ENCODE results near the gene EGFR.

Gene EGFR

GRCh38 chr7:55070854-55071253 is 52.0 kb downstream of the EGFR start:
- DNase-seq (ENCODE audit: low spot score), result no peak
- in situ Hi-C loops (cut with MboI; ENCODE audit: low sequenced_read_pairs, unreplicated experiment), result no loop called here
- no peak for TF ChIP-seq CTCF (IDR thresholded peaks at IDR 0.05; ENCODE audit: borderline replicate concordance, control extremely low read depth, extremely low read depth, insufficient read depth, missing control alignments)

GRCh38 chr7:55071411-55072175 is 52.8 kb downstream of the EGFR start:
- no peak for DNase-seq (ENCODE audit: low spot score)
- in situ Hi-C loops (cut with MboI; ENCODE audit: low sequenced_read_pairs, unreplicated experiment), result no loop called here
- no peak for TF ChIP-seq CTCF (IDR thresholded peaks at IDR 0.05; ENCODE audit: borderline replicate concordance, control extremely low read depth, extremely low read depth, insufficient read depth, missing control alignments)

GRCh38 chr7:55072251-55072650 is 53.4 kb downstream of the EGFR start:
- TF ChIP-seq CTCF (IDR thresholded peaks at IDR 0.05; ENCODE audit: borderline replicate concordance, control extremely low read depth, extremely low read depth, insufficient read depth, missing control alignments), result no peak
- in situ Hi-C loops (cut with MboI; ENCODE audit: low sequenced_read_pairs, unreplicated experiment), result no loop called here
- DNase-seq (ENCODE audit: low spot score), result no peak

GRCh38 chr7:55073051-55073511 is 54.3 kb downstream of the EGFR start:
- in situ Hi-C loops (cut with MboI; ENCODE audit: low sequenced_read_pairs, unreplicated experiment), result no loop called here
- peak; percentile 62 for DNase-seq (ENCODE audit: low spot score)
- TF ChIP-seq CTCF (IDR thresholded peaks at IDR 0.05; ENCODE audit: borderline replicate concordance, control extremely low read depth, extremely low read depth, insufficient read depth, missing control alignments), result no peak

GRCh38 chr7:55073976-55074528 is 55.2 kb downstream of the EGFR start:
- in situ Hi-C loops (cut with MboI; ENCODE audit: low sequenced_read_pairs, unreplicated experiment), result no loop called here
- TF ChIP-seq CTCF (IDR thresholded peaks at IDR 0.05; ENCODE audit: borderline replicate concordance, control extremely low read depth, extremely low read depth, insufficient read depth, missing control alignments), result no peak
- peak; percentile 76 for DNase-seq (ENCODE audit: low spot score)

GRCh38 chr7:55075464-55076021 is 56.7 kb downstream of the EGFR start:
- in situ Hi-C loops (cut with MboI; ENCODE audit: low sequenced_read_pairs, unreplicated experiment), result no loop called here
- no peak for TF ChIP-seq CTCF (IDR thresholded peaks at IDR 0.05; ENCODE audit: borderline replicate concordance, control extremely low read depth, extremely low read depth, insufficient read depth, missing control alignments)
- no peak for DNase-seq (ENCODE audit: low spot score)

Data from GM13976 (cell line).